ENCODE results near the gene RASSF6.
"Not testable (repeated sequence)": the region's sequence is repeated elsewhere in the genome, so short reads cannot be mapped to it uniquely, and the experiment has no call there.

RASSF6 gene

GRCh38 chr4:73583666-73584065 is 36.6 kb downstream of the RASSF6 start:
- Mint-ChIP-seq H3K9me3 (no peaks in the 10 kb centered on the region), H3K4me3 (no peak overlapping the region), H3K36me3 (ENCODE audit: low read depth) (no peaks in the 10 kb centered on the region), H3K27ac (no peak overlapping the region), H3K27me3 (ENCODE audit: low read depth) (peaks cover 2% of the 10 kb centered on the region), H3K4me1 (ENCODE audit: low read depth) (no peaks in the 10 kb centered on the region)
- DNase-seq (ENCODE audit: low spot score) = no peak

DNA sequence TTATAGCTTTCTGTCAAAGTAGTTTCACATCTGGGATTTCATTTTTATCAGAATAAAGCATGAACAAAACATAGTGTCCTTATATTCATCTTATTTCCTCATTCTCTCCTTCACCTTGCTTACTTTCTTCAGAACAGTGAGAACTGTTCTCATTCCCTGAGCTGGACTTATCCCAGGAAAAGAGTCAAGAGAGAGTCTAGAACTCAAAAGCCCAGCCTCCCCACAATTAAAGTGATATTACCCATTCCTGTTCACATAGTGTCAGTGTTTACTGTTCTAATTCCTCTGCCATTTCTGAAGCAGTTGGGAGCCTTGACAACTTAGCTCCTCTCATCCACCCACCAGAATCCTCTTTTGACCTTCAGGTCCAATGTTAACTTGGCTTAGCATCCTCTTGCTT is 42.9 kb downstream of the RASSF6 start:
- no peak for DNase-seq (ENCODE audit: low spot score)
- no peak overlapping the region for H3K27ac Mint-ChIP-seq
- no peaks in the 10 kb centered on the region for H3K36me3 Mint-ChIP-seq (ENCODE audit: low read depth)
- no peaks in the 10 kb centered on the region for H3K9me3 Mint-ChIP-seq
- H3K27me3 Mint-ChIP-seq (ENCODE audit: low read depth) = peaks cover 2% of the 10 kb centered on the region
- no peaks in the 10 kb centered on the region for H3K4me1 Mint-ChIP-seq (ENCODE audit: low read depth)
- H3K4me3 Mint-ChIP-seq = no peak overlapping the region

GRCh38 chr4:73576381-73576780 is 43.9 kb downstream of the RASSF6 start:
- Mint-ChIP-seq H3K9me3 (no peaks in the 10 kb centered on the region), H3K4me3 (no peak overlapping the region), H3K27me3 (ENCODE audit: low read depth) (peaks cover 2% of the 10 kb centered on the region), H3K4me1 (ENCODE audit: low read depth) (no peaks in the 10 kb centered on the region), H3K27ac (no peak overlapping the region), H3K36me3 (ENCODE audit: low read depth) (no peaks in the 10 kb centered on the region)
- no peak for DNase-seq (ENCODE audit: low spot score)

DNA sequence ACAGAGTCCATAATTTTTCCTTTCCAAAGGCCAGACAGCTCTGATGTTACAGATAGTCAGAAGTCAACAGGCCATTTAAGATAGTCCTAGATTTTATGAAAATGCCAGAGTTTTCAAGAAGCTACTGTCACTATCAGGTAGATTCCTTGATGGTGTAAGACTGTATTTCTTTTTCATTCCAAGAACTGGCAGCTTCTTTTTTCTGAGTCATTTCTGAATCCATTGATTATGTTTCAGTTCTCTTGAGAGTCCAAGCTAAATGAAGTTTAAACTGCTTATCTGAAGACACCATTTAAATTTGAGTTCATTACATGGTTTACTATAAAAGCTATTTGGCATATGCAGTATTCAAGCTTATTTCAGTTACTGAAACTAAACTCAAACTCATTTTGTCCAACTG is 44.6 kb downstream of the RASSF6 start:
- no peak for DNase-seq (ENCODE audit: low spot score)
- Mint-ChIP-seq H3K27me3 (ENCODE audit: low read depth) (no peaks in the 10 kb centered on the region), H3K27ac (no peak overlapping the region), H3K4me1 (ENCODE audit: low read depth) (no peaks in the 10 kb centered on the region), H3K4me3 (no peak overlapping the region), H3K36me3 (ENCODE audit: low read depth) (no peaks in the 10 kb centered on the region), H3K9me3 (no peaks in the 10 kb centered on the region)

DNA sequence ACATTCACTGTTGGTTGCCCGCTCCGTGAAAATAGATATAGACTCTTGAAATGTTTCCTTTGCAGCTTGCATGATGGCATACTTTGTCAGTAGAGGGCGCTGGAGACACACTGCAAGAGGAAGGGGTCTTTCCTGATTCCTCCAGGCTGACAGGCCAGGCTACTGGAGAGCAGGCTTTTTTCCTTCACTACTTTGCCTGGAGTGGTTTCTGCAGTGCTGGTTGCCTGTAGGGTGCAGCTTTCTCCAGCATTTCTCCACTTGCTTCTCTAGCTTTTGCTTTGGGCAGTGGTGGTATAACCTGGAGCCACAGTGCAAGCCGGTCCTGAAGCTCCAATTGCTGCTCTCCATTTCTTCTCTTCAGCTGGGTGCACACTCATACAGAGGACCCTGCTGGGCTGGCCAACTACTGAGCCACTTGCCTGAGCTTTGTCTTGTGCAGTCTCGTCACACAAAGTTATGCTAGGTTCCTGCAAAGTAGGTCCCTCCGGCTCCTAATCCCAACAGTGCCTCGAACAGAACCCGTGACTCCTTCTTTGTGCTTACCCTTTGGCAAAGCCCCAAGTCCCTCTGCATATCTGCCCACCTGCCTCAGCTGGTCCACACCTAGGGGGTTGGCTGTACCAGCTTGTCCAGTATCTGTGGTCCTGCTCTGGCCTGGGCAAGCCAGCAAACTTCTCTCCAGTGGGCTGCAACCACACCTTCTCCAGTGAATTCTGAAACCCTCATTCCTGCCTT is 46.3 kb downstream of the RASSF6 start:
- peak; percentile 7 for DNase-seq (ENCODE audit: low spot score)
- no peaks in the 10 kb centered on the region for H3K4me1 Mint-ChIP-seq (ENCODE audit: low read depth)
- H3K27ac Mint-ChIP-seq = no peak overlapping the region
- H3K4me3 Mint-ChIP-seq = no peak overlapping the region
- H3K27me3 Mint-ChIP-seq (ENCODE audit: low read depth) = no peaks in the 10 kb centered on the region
- no peaks in the 10 kb centered on the region for H3K36me3 Mint-ChIP-seq (ENCODE audit: low read depth)
- H3K9me3 Mint-ChIP-seq = no peaks in the 10 kb centered on the region

DNA sequence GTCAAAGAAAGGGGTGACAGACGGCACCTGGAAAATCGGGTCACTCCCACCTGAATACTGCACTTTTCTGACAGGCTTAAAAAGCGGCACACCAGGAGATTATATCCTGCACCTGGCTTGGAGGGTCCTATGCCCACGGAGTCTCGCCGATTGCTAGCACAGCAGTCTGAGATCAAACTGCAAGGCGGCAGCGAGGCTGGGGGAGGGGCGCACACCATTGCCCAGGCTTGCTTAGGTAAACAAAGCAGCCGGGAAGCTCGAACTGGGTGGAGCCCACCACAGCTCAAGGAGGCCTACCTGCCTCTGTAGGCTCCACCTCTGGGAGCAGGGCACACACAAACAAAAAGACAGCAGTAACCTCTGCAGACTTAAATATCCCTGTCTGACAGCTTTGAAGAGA is 69.4 kb downstream of the RASSF6 start:
- DNase-seq (ENCODE audit: low spot score); H3K9me3 Mint-ChIP-seq; H3K27me3 Mint-ChIP-seq (ENCODE audit: low read depth); H3K27ac Mint-ChIP-seq; H3K4me3 Mint-ChIP-seq; H3K4me1 Mint-ChIP-seq (ENCODE audit: low read depth); H3K36me3 Mint-ChIP-seq (ENCODE audit: low read depth): not testable (repeated sequence)

GRCh38 chr4:73544620-73545019 is 75.6 kb downstream of the RASSF6 start:
- Mint-ChIP-seq H3K4me1 (ENCODE audit: low read depth) (no peaks in the 10 kb centered on the region), H3K4me3 (no peak overlapping the region), H3K36me3 (ENCODE audit: low read depth) (no peaks in the 10 kb centered on the region), H3K27ac (no peak overlapping the region), H3K9me3 (no peaks in the 10 kb centered on the region), H3K27me3 (ENCODE audit: low read depth) (no peaks in the 10 kb centered on the region)
- no peak for DNase-seq (ENCODE audit: low spot score)

GRCh38 chr4:73541251-73541650 is 79.0 kb downstream of the RASSF6 start:
- no peak overlapping the region for H3K27ac Mint-ChIP-seq
- H3K4me1 Mint-ChIP-seq (ENCODE audit: low read depth) = no peaks in the 10 kb centered on the region
- peaks cover 2% of the 10 kb centered on the region for H3K27me3 Mint-ChIP-seq (ENCODE audit: low read depth)
- H3K9me3 Mint-ChIP-seq = no peaks in the 10 kb centered on the region
- H3K36me3 Mint-ChIP-seq (ENCODE audit: low read depth) = no peaks in the 10 kb centered on the region
- no peak for DNase-seq (ENCODE audit: low spot score)
- no peak overlapping the region for H3K4me3 Mint-ChIP-seq

- no peak overlapping the region for H3K27ac Mint-ChIP-seq
- no peak overlapping the region for H3K4me3 Mint-ChIP-seq
- H3K4me1 Mint-ChIP-seq (ENCODE audit: low read depth) = no peaks in the 10 kb centered on the region
- H3K27me3 Mint-ChIP-seq (ENCODE audit: low read depth) = peaks cover 2% of the 10 kb centered on the region
- H3K36me3 Mint-ChIP-seq (ENCODE audit: low read depth) = no peaks in the 10 kb centered on the region
- H3K9me3 Mint-ChIP-seq = no peaks in the 10 kb centered on the region
- DNase-seq (ENCODE audit: low spot score) = no peak
Observed at GRCh38 chr4:73540826-73541225, 79.4 kb downstream of the RASSF6 start.

GRCh38 chr4:73539386-73539785 is 80.8 kb downstream of the RASSF6 start:
- H3K9me3 Mint-ChIP-seq = no peaks in the 10 kb centered on the region
- H3K36me3 Mint-ChIP-seq (ENCODE audit: low read depth) = no peaks in the 10 kb centered on the region
- peaks cover 2% of the 10 kb centered on the region for H3K27me3 Mint-ChIP-seq (ENCODE audit: low read depth)
- H3K27ac Mint-ChIP-seq = no peak overlapping the region
- no peaks in the 10 kb centered on the region for H3K4me1 Mint-ChIP-seq (ENCODE audit: low read depth)
- no peak for DNase-seq (ENCODE audit: low spot score)
- no peak overlapping the region for H3K4me3 Mint-ChIP-seq

DNA sequence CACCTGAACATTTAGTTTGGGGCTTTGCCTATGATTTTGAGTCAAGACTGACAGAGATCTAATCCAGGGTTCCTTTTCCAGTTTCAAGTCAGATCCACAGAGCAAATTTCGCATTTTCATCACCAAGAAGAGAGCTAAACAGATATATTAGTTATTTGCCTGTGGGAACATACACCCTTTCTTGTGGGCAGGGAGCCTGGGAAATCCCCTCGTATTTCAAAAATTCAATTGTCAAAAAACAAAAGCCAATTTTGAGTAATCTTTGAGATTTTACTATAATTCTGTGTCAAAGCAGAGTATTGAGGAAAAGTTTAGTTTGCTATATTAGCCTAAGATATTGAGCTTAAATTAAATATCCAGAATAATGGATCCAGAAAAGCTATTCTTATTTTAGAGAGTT is 82.1 kb downstream of the RASSF6 start:
- H3K36me3 Mint-ChIP-seq (ENCODE audit: low read depth) = no peaks in the 10 kb centered on the region
- H3K4me3 Mint-ChIP-seq = no peak overlapping the region
- H3K4me1 Mint-ChIP-seq (ENCODE audit: low read depth) = no peaks in the 10 kb centered on the region
- DNase-seq (ENCODE audit: low spot score) = no peak
- peaks cover 2% of the 10 kb centered on the region for H3K27me3 Mint-ChIP-seq (ENCODE audit: low read depth)
- H3K9me3 Mint-ChIP-seq = no peaks in the 10 kb centered on the region
- H3K27ac Mint-ChIP-seq = no peak overlapping the region

DNA sequence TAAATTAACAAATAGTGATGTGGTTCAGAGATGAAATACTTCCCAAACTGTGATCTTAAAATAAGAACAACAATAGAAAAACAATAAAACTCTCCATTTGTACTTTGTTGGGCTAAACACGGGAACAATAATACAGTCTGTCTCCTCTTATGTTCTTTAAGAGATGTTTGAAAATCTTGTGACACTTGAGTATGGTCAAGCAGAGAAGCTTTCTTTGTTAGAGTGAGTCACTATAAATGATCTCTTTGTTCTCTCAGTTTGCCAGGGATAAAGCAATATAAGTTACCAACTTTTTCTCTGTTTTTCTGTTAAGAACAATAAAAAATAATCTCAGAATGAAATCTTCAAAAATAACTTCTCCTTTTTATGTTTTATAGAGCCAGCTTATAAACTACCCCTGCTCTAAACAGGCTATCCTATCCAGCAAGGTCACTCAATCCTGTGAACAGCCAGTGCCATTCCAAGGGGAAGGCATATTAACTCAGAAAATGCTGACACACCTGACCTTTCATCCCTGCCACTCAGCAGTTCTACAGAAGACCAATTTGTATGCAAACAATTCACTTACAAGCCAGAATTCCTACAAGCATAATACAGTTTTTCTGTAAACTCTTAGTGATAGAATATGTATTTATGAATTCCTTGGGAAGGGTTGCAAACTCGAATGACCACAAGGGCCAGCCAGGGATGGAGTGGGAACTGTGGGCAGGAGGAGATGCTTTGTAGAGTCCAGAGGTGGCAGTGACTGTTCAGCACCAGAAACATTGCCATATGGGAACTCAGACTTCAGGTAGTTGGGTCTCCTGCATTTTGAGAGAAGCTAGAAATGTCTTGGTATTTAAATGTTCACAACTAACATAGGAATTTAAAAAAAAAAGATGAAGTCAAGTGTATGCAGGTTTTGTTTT is 86.5 kb downstream of the RASSF6 start:
- no peaks in the 10 kb centered on the region for H3K9me3 Mint-ChIP-seq
- H3K27ac Mint-ChIP-seq = no peak overlapping the region
- no peak for DNase-seq (ENCODE audit: low spot score)
- no peaks in the 10 kb centered on the region for H3K36me3 Mint-ChIP-seq (ENCODE audit: low read depth)
- no peaks in the 10 kb centered on the region for H3K4me1 Mint-ChIP-seq (ENCODE audit: low read depth)
- no peak overlapping the region for H3K4me3 Mint-ChIP-seq
- H3K27me3 Mint-ChIP-seq (ENCODE audit: low read depth) = peaks cover 2% of the 10 kb centered on the region

DNA sequence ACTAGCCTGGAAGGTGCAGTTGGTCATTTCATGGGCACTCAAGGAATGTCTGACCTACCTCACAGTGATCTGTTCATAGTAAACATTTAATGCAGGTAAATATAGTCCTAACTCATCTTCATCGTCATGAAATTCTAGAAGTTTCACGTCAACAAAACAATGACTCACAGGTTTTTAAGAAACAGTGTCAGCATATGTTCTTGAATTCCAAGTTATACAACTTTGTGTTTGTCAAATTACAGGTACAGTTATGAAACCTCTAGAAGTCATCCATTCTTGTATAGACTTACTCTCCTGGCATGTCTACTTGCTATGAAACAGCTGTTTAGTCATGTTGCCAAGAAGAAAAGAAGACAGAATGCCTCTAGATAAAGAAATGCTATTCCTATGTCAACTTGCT is 92.1 kb downstream of the RASSF6 start:
- no peaks in the 10 kb centered on the region for H3K36me3 Mint-ChIP-seq (ENCODE audit: low read depth)
- no peaks in the 10 kb centered on the region for H3K9me3 Mint-ChIP-seq
- no peak overlapping the region for H3K4me3 Mint-ChIP-seq
- H3K4me1 Mint-ChIP-seq (ENCODE audit: low read depth) = no peaks in the 10 kb centered on the region
- no peak for DNase-seq (ENCODE audit: low spot score)
- no peak overlapping the region for H3K27ac Mint-ChIP-seq
- H3K27me3 Mint-ChIP-seq (ENCODE audit: low read depth) = no peaks in the 10 kb centered on the region

DNA sequence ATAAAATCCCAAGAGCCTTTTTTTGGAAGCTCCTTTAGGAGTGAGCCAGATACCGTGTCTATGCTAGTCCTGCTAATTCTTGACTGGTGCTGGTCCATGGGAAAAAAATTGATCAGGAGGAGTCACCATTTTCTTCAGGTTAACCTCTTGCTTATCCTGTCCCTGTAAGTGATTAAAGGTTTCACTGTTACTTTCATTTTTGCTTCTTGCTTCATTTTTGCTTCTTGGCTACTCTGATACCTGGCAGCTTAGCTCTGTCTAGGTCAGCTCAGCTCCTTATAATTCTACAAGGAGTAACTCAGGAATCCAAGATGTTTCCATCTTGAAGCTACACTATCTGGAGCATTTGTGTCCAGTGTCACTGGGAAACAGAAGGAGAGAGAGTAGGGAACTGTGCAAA is 93.0 kb downstream of the RASSF6 start:
- DNase-seq (ENCODE audit: low spot score) = no peak
- Mint-ChIP-seq H3K27me3 (ENCODE audit: low read depth) (no peaks in the 10 kb centered on the region), H3K9me3 (no peaks in the 10 kb centered on the region), H3K27ac (no peak overlapping the region), H3K36me3 (ENCODE audit: low read depth) (no peaks in the 10 kb centered on the region), H3K4me3 (no peak overlapping the region), H3K4me1 (ENCODE audit: low read depth) (no peaks in the 10 kb centered on the region)

Measured in T-helper 2 cell treated with Interferon-gamma antibody and Interleukin-4, amounts not matched to agents 5 μg/mL and 100 μg/mL, for 36 hours (primary cell).